IMR-90 (cell line): ENCODE results near the gene TMC4. TPM values are rescaled to one million over a fixed set of nuclear protein-coding genes. Genes with fewer than 3 reads are reported as not detected.

Source experiments
- ATAC-seq: fragments of 200-7000 bp; cut with Tn5 transposase; 2 replicates; pipeline ENCODE4 v1.9.1; 2020; ENCODE audit warnings: low read depth, mild to moderate bottlenecking, moderate library complexity
- BruUV-seq: library from RNA; stranded (reverse); fragments of 400-500 nt; replicated peaks from 2 replicates; lab custom pipeline; 2021; lab: Mats Ljungman, UMichigan
- CTCF ChIA-PET: fragments of 300-600 bp; formaldehyde crosslinking; extraction: SDS; loops from one replicate; lab custom pipeline; 2021; ENCODE audit warnings: antibody characterized with exemption; lab: Yijun Ruan, JAX
- POLR2A ChIA-PET: fragments of 300-600 bp; sonication (Branson Sonifier 250); formaldehyde crosslinking; loops from one replicate; lab custom pipeline; 2022; ENCODE audit warnings: antibody characterized with exemption; ENCODE audit not compliant: unreplicated experiment; lab: Charles Lee
- DNase-seq: peaks from one replicate; pipeline ENCODE4 v3.0.0; 2013
- H2AFZ ChIP-seq: replicated peaks from 2 replicates; pipeline ENCODE3; 2013; ENCODE audit warnings: low read length, mild to moderate bottlenecking; ENCODE audit not compliant: poor library complexity
- H2AK5ac ChIP-seq: 2 replicates; pipeline ENCODE4 v1.6.1; 2013; ENCODE audit warnings: low read depth, low read length, inconsistent platforms
- H2AK9ac ChIP-seq: replicated peaks from 2 replicates; pipeline ENCODE3; 2013; ENCODE audit warnings: mild to moderate bottlenecking, low read depth, low read length, moderate library complexity; ENCODE audit not compliant: poor library complexity
- H2BK120ac ChIP-seq: 2 replicates; pipeline ENCODE4 v1.6.1; 2013; ENCODE audit warnings: low read depth, low read length, inconsistent platforms
- H2BK15ac ChIP-seq: 3 replicates; pipeline ENCODE4 v1.6.1; 2013; ENCODE audit warnings: low read depth, low read length, inconsistent platforms
- H2BK20ac ChIP-seq: 2 replicates; pipeline ENCODE4 v1.6.1; 2013; ENCODE audit warnings: low read depth, mild to moderate bottlenecking, inconsistent platforms, low read length, moderate library complexity
- H2BK5ac ChIP-seq: 2 replicates; pipeline ENCODE4 v1.6.1; 2013; ENCODE audit warnings: mild to moderate bottlenecking, low read depth, low read length, inconsistent platforms; ENCODE audit not compliant: poor library complexity, severe bottlenecking
- H3K14ac ChIP-seq: replicated peaks from 2 replicates; pipeline ENCODE4 v1.6.1; 2013; ENCODE audit warnings: low read depth, low read length, inconsistent platforms
- H3K18ac ChIP-seq: 2 replicates; pipeline ENCODE4 v1.6.1; 2013; ENCODE audit warnings: low read depth, low read length, control low read depth
- H3K23ac ChIP-seq: 2 replicates; pipeline ENCODE4 v1.6.1; 2013; ENCODE audit warnings: low read depth, low read length, inconsistent platforms
- H3K27ac ChIP-seq: 2 replicates; pipeline ENCODE4 v1.5.1; 2013; ENCODE audit warnings: mild to moderate bottlenecking, control low read depth, low read length; ENCODE audit not compliant: insufficient read depth
- H3K27me3 ChIP-seq: 2 replicates; pipeline ENCODE4 v1.6.1; 2013; ENCODE audit warnings: low read length; ENCODE audit not compliant: control insufficient read depth, insufficient read depth
- H3K36me3 ChIP-seq: 2 replicates; pipeline ENCODE4 v1.6.1; 2013; ENCODE audit warnings: low read length, mixed read lengths; ENCODE audit not compliant: control insufficient read depth, insufficient read depth
- H3K4ac ChIP-seq: 2 replicates; pipeline ENCODE4 v1.6.1; 2013; ENCODE audit warnings: low read depth, low read length, inconsistent platforms
- H3K4me1 ChIP-seq: 2 replicates; pipeline ENCODE4 v1.6.1; 2013; ENCODE audit warnings: low read length, mixed read lengths; ENCODE audit not compliant: control insufficient read depth, insufficient read depth
- H3K4me2 ChIP-seq: 2 replicates; pipeline ENCODE4 v1.6.1; 2013; ENCODE audit warnings: low read depth, mild to moderate bottlenecking, control low read depth, low read length, moderate library complexity
- H3K4me3 ChIP-seq: 2 replicates; pipeline ENCODE4 v1.5.1; 2013; ENCODE audit warnings: low read depth, mild to moderate bottlenecking, control low read depth, low read length, moderate library complexity; ENCODE audit not compliant: insufficient read depth
- H3K56ac ChIP-seq: 2 replicates; pipeline ENCODE4 v1.6.1; 2013; ENCODE audit warnings: low read length, inconsistent platforms; ENCODE audit not compliant: insufficient read depth; ENCODE audit errors: extremely low read depth
- H3K79me1 ChIP-seq, 2 experiments: 2 replicates each; pipeline ENCODE4 v1.6.1; 2013; ENCODE audit warnings: low read length in 2 of 2, inconsistent platforms in 1 of 2, low read depth in 1 of 2
- H3K9ac ChIP-seq: 2 replicates; pipeline ENCODE4 v1.6.1; 2013; ENCODE audit warnings: low read depth, low read length, control low read depth
- H3K9me1 ChIP-seq: 2 replicates; pipeline ENCODE4 v1.6.1; 2013; ENCODE audit warnings: low read length, inconsistent platforms; ENCODE audit not compliant: insufficient read depth
- H3K9me3 ChIP-seq: 2 replicates; pipeline ENCODE4 v1.6.1; 2013; ENCODE audit warnings: low read length; ENCODE audit not compliant: control insufficient read depth, insufficient read depth
- H4K20me1 ChIP-seq: 2 replicates; pipeline ENCODE4 v1.6.1; 2013; ENCODE audit warnings: low read length, inconsistent platforms; ENCODE audit not compliant: insufficient read depth
- H4K5ac ChIP-seq: 2 replicates; pipeline ENCODE4 v1.6.1; 2013; ENCODE audit warnings: mild to moderate bottlenecking, low read depth, low read length, control low read depth
- H4K8ac ChIP-seq, 2 experiments: 2 replicates each; pipeline ENCODE4 v1.6.1; 2013; ENCODE audit warnings: low read depth in 2 of 2, low read length in 2 of 2, control low read depth in 1 of 2, inconsistent platforms in 1 of 2
- H4K91ac ChIP-seq: 2 replicates; pipeline ENCODE4 v1.6.1; 2013; ENCODE audit warnings: low read depth, low read length, inconsistent platforms; ENCODE audit not compliant: insufficient read depth
- MAFK ChIP-seq: IDR thresholded peaks from 2 replicates; pipeline ENCODE4 v1.6.1; 2012; ENCODE audit warnings: low read depth, low read length, improper control_type of control experiment
- MAZ ChIP-seq: IDR thresholded peaks from 2 replicates; pipeline ENCODE4 v1.6.1; 2012; ENCODE audit warnings: low read depth, mild to moderate bottlenecking, low read length, improper control_type of control experiment, moderate library complexity, borderline replicate concordance
- POLR2A ChIP-seq: IDR thresholded peaks from 2 replicates; pipeline ENCODE4 v1.6.1; 2012; ENCODE audit warnings: mild to moderate bottlenecking, low read depth, low read length
- WGBS, 2 experiments: methylation state at CpG; one replicate each; pipeline versions ENCODE4 v1.1.5 to v1.1.7; 2013; ENCODE audit warnings: missing lambda C conversion rate in 2 of 2; ENCODE audit not compliant: insufficient read length in 1 of 2; ENCODE audit errors: extremely low coverage in 2 of 2; 5-methylcytosine and 5-hydroxymethylcytosine counted together
- dilution Hi-C: fragments of 300-500 bp; cut with HindIII; formaldehyde crosslinking; loops from one replicate; pipeline ENCODE4 v1.14.3; 2018; ENCODE audit warnings: low sequenced_read_pairs; ENCODE audit not compliant: unreplicated experiment
- in situ Hi-C: fragments of 300-500 bp; cut with MboI; formaldehyde crosslinking; loops from 3 replicates; pipeline ENCODE4 v1.14.3; 2019; ENCODE audit warnings: low sequenced_read_pairs, inconsistent platforms, mixed read lengths
- intact Hi-C: fragments of 100-400 bp; cut with micrococcal nuclease; formaldehyde crosslinking; loops from 2 replicates; pipeline ENCODE4 v1.10.0; 2022
- polyA plus RNA-seq, 3 experiments: library from polyadenylated mRNA; depleted of rRNA; stranded (reverse); fragments of >200 nt; gene quantifications; 2 replicates each; pipeline ENCODE4 v1.2.3, GENCODE V29; 2012; ENCODE audit warnings: low replicate concordance in 1 of 3
- total RNA-seq: library from RNA; depleted of rRNA; stranded (reverse); fragments of >200 nt; gene quantifications from 2 replicates; pipeline ENCODE4 v1.2.3, GENCODE V29; 2012
- TF ChIP-seq, protein P1 (sequence below): fragments of 150-350 bp; IDR thresholded peaks from 2 replicates; pipeline ENCODE4 v1.6.1; 2017; ENCODE audit warnings: mild to moderate bottlenecking, antibody characterized with exemption, low read length, low read depth
- TF ChIP-seq, protein P2 (sequence below): fragments of 150-350 bp; IDR thresholded peaks from 2 replicates; pipeline ENCODE4 v1.6.1; 2016; ENCODE audit warnings: low read depth, mild to moderate bottlenecking, low read length, moderate library complexity, borderline replicate concordance

Gene TMC4
- total and polyA plus RNA-seq, 2 of the 4 experiments (the other 2 are of a cell fraction): 0.72 to 1.1 TPM

DNA sequence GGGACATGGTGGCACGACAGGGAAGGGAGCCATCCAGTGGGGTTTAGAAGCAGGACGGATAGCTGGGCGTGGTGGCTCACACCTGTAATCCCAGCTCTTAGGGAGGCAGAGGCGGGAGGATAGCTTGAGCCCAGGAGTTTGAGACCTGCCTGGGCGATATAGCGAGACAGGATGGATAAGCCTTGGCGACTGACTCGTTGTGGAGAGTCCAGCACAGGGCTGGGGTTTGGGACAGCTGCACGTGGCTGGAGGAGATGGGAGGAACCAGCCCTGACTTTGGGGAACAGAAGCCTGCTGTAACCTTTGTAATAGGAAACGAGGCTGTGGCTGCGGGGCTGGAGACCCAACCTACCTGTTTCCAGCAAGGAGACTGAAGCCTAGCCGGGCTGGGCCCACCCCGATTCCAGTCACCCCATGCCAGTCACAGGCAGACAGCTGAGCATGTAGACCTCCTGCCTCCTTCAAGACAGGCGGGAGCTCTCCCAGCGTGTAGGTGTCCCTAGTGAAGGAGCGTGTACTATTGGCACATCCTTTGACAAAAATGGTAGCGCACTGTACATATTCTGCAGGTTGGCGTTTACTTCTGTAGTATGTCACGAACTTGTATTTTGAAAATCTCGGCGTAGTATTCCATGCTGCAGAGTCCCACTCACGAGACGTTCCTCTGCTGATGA, 21.5 kb downstream of the TMC4 start:
- no peak overlapping the region for H2AK5ac ChIP-seq
- no peak overlapping the region for H3K14ac ChIP-seq
- BruUV-seq: no TSS peak
- H3K4ac ChIP-seq: no peak overlapping the region
- H3K23ac ChIP-seq: no peak overlapping the region
- no peak overlapping the region for H3K18ac ChIP-seq
- intact Hi-C loops (no loop called here), in situ Hi-C loops (no loop called here), dilution Hi-C loops (no loop called here)
- H3K4me3 ChIP-seq: no peak overlapping the region
- no peak overlapping the region for H3K27ac ChIP-seq
- no peak overlapping the region for H2AK9ac ChIP-seq
- no peak overlapping the region for H2BK5ac ChIP-seq
- H3K79me1 ChIP-seq: peaks cover 3 to 17% of the 10 kb centered on the region in 2 experiments; a peak in 1 of 4 replicates
- WGBS, 2 experiments: 86% methylated on average over 10 of the region's 23 CpGs; no CpG with 5 or more reads in 1 of the 2 experiments
- no peaks in the 10 kb centered on the region for H3K9me1 ChIP-seq
- H3K27me3 ChIP-seq: no peaks in the 10 kb centered on the region
- H4K5ac ChIP-seq: no peak overlapping the region
- peaks cover 81% of the 10 kb centered on the region for H3K36me3 ChIP-seq
- ChIA-PET CTCF (no interaction called here), POLR2A (no interaction called here)
- no peak overlapping the region for H3K56ac ChIP-seq
- H3K9me3 ChIP-seq: no peaks in the 10 kb centered on the region
- H3K9ac ChIP-seq: no peak overlapping the region
- no peak for TF ChIP-seq MAFK
- TF ChIP-seq POLR2A: no peak
- TF ChIP-seq, protein P1, sequence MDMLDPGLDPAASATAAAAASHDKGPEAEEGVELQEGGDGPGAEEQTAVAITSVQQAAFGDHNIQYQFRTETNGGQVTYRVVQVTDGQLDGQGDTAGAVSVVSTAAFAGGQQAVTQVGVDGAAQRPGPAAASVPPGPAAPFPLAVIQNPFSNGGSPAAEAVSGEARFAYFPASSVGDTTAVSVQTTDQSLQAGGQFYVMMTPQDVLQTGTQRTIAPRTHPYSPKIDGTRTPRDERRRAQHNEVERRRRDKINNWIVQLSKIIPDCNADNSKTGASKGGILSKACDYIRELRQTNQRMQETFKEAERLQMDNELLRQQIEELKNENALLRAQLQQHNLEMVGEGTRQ: no peak
- TF ChIP-seq, protein P2, sequence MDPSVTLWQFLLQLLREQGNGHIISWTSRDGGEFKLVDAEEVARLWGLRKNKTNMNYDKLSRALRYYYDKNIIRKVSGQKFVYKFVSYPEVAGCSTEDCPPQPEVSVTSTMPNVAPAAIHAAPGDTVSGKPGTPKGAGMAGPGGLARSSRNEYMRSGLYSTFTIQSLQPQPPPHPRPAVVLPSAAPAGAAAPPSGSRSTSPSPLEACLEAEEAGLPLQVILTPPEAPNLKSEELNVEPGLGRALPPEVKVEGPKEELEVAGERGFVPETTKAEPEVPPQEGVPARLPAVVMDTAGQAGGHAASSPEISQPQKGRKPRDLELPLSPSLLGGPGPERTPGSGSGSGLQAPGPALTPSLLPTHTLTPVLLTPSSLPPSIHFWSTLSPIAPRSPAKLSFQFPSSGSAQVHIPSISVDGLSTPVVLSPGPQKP: no peak
- TF ChIP-seq MAZ: no peak
- H4K8ac ChIP-seq: no peak overlapping the region
- H2BK120ac ChIP-seq: no peak overlapping the region
- DNase-seq (no peak), ATAC-seq (no peak)
- no peak overlapping the region for H4K91ac ChIP-seq
- H3K4me1 ChIP-seq: no peaks in the 10 kb centered on the region
- H2BK20ac ChIP-seq: no peak overlapping the region
- no peak overlapping the region for H3K4me2 ChIP-seq
- peaks cover 7% of the 10 kb centered on the region; the same call in 1 of the 2 replicates for H4K20me1 ChIP-seq
- no peak overlapping the region for H2BK15ac ChIP-seq
- H2AFZ ChIP-seq: no peak overlapping the region
